NCI-H69 (cell line): ENCODE results near the gene DNAH1.

Experiments used
- DNase-seq: peaks from one replicate; lab custom pipeline; 2025; lab: John Stamatoyannopoulos, UW

The DNAH1 gene

GRCh38 chr3:52311576-52312119 lies 4.5 kb upstream of the DNAH1 start:
- peak; percentile 96 for DNase-seq

GRCh38 chr3:52313188-52313773 lies 2.8 kb upstream of the DNAH1 start:
- no peak for DNase-seq

GRCh38 chr3:52313774-52314188 lies 2.3 kb upstream of the DNAH1 start:
- no peak for DNase-seq

GRCh38 chr3:52314489-52314888 lies 1.6 kb upstream of the DNAH1 start:
- DNase-seq: no peak

- DNase-seq: no peak
Observed at GRCh38 chr3:52315006-52315405, 1.1 kb upstream of the DNAH1 start.

- DNase-seq: peak; percentile 87
Observed at GRCh38 chr3:52317208-52318000, 1.3 kb downstream of the DNAH1 start.

GRCh38 chr3:52318186-52318816 lies 2.2 kb downstream of the DNAH1 start:
- no peak for DNase-seq

GRCh38 chr3:52319921-52320595 lies 3.9 kb downstream of the DNAH1 start:
- DNase-seq: no peak

- peak; percentile 37 for DNase-seq
Observed at GRCh38 chr3:52321481-52321880, 5.4 kb downstream of the DNAH1 start.

- no peak for DNase-seq
Observed at GRCh38 chr3:52322466-52322865, 6.3 kb downstream of the DNAH1 start.

GRCh38 chr3:52323526-52324295 lies 7.6 kb downstream of the DNAH1 start:
- no peak for DNase-seq

- DNase-seq: no peak
Observed at GRCh38 chr3:52324676-52325075, 8.6 kb downstream of the DNAH1 start.

GRCh38 chr3:52325686-52326085 lies 9.6 kb downstream of the DNAH1 start:
- no peak for DNase-seq

- DNase-seq: no peak
Observed at GRCh38 chr3:52326976-52327375, 10.9 kb downstream of the DNAH1 start.

GRCh38 chr3:52327486-52328290 lies 11.6 kb downstream of the DNAH1 start:
- DNase-seq: peak; percentile 11

GRCh38 chr3:52328536-52329080 lies 12.5 kb downstream of the DNAH1 start:
- DNase-seq: no peak

- no peak for DNase-seq
Observed at GRCh38 chr3:52330194-52330805, 14.2 kb downstream of the DNAH1 start.

- no peak for DNase-seq
Observed at GRCh38 chr3:52331091-52331490, 15.0 kb downstream of the DNAH1 start.

GRCh38 chr3:52331906-52332305 lies 15.8 kb downstream of the DNAH1 start:
- DNase-seq: no peak
